Nucleus accumbens (tissue), 56 donors: Measurements from ENCODE around the gene ITGA6.

ENCODE experiments used
- DNase-seq, 56 donors: peaks; one replicate each; lab custom pipeline; 2025; lab: John Stamatoyannopoulos, UW

The ITGA6 gene

DNA sequence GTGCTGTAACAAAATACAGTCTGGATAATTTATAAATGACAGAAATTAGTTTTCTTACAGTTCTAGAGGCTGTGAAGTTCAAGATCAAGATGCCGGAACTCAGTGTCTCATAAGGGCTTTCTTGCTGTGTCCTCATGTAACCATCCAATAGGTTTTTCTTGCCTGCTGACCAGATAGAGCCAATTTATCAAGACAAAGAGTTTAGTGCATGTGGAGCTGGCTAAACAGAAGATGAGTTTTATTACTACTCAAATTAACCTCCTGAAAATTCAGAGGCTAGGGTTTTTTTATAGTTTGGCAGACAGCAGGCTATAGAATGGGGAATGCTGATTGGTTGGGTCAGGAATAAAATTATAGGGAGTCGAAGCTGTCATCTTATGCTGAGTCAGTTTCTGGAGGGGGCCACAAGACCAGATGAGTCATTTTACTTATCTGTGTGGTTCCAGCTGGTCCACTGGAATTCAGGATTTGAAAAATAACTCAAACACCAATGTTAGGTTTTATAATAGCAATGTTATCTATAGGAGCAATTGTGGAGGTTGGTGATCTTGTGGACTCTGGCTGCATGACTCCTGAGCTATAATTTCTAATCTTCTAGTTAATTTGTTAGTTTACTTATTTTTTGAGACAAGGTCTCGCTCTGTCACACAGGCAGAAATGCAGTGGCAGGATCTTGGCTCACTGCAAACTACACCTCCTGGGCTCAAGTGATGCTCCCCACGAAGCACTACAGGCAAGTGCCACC is 125.3 kb downstream of the ITGA6 start:
- DNase-seq = no peak

DNA sequence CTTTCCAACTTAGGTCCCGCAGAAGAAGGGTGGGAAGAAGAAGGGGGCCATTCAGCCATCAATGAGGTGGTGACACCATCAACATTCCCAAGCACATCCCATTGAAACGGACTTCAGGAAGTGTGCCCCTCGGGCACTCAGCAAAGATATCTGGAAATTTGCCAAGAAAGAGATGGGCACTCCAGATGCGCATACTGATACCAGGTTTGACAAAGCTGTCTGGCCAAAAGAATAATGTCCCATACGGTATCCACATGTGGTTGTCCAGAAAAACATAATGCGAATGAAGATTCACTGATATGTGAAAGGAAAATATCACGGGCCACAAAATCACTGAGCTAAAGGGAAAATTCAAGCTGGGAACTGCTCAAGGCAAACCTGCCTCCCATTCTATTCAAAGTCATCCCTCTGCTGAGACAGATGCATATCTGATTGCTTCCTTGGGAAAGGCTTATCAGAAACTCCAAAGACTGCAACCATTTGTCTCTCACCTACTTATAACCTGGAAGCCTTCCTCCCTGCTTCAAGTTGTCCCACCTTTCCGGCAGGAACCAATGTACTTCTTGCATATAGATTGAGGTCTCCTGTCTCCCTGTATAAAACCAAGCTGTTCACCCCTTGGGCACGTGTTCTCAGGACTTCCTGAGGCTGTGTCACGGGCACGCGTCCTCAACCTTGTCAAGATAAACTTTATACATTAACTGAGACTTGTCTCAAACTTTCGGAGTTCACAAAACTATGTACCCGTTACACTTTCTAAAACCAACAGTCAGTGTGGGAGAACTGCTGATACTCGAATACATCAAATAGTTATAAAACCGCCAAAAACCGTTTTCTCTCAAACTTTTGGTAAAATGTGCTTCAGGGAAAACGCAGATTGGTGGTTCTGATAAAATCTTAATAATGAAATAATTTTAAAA is 127.2 kb downstream of the ITGA6 start:
- DNase-seq = no peak

- no peak for DNase-seq
Measured at GRCh38 chr2:172555272-172555521, 127.8 kb downstream of the ITGA6 start.
